ENCODE measurements around the gene PLOD2. TPM values are rescaled to one million over a fixed set of nuclear protein-coding genes. Genes with fewer than 3 reads are reported as not detected.

PLOD2 gene
- total RNA-seq, 1 experiment from 2014 or later, result 36.6 TPM

- CTCF ChIA-PET, result interaction anchor here (1.5 to 1.8 kb wide), 2 partner anchors 8 to 116 kb away, joined by 4 to 5 read pairs; no protein-coding TSS in a partner anchor
- H3K27ac Mint-ChIP-seq, result no peak overlapping the region
- no peak for TF ChIP-seq FOXJ3 (CRISPR knock-in tag; IDR thresholded peaks at IDR 0.05; ENCODE audit: borderline replicate concordance)
- TF ChIP-seq MXD4 (CRISPR knock-in tag; IDR thresholded peaks at IDR 0.05; ENCODE audit: borderline replicate concordance), result no peak
- no peak for TF ChIP-seq PREB (CRISPR knock-in tag; IDR thresholded peaks at IDR 0.05; ENCODE audit: borderline replicate concordance)
- no peak for TF ChIP-seq CREB1 (CRISPR knock-in tag; IDR thresholded peaks at IDR 0.05)
- TF ChIP-seq RORB (CRISPR knock-in tag; IDR thresholded peaks at IDR 0.05), result no peak
- TF ChIP-seq MYBL2 (CRISPR knock-in tag; IDR thresholded peaks at IDR 0.05), result no peak
- no peak for TF ChIP-seq TEAD1 (CRISPR knock-in tag; IDR thresholded peaks at IDR 0.05)
- TF ChIP-seq, protein P1, sequence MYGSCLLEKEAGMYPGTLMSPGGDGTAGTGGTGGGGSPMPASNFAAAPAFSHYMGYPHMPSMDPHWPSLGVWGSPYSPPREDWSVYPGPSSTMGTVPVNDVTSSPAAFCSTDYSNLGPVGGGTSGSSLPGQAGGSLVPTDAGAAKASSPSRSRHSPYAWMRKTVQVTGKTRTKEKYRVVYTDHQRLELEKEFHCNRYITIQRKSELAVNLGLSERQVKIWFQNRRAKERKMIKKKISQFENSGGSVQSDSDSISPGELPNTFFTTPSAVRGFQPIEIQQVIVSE (CRISPR knock-in tag; IDR thresholded peaks at IDR 0.05; ENCODE audit: borderline replicate concordance), result no peak
- TF ChIP-seq, protein P2, sequence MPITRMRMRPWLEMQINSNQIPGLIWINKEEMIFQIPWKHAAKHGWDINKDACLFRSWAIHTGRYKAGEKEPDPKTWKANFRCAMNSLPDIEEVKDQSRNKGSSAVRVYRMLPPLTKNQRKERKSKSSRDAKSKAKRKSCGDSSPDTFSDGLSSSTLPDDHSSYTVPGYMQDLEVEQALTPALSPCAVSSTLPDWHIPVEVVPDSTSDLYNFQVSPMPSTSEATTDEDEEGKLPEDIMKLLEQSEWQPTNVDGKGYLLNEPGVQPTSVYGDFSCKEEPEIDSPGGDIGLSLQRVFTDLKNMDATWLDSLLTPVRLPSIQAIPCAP (CRISPR knock-in tag; IDR thresholded peaks at IDR 0.05), result no peak
- no peak for TF ChIP-seq ZNF281 (CRISPR knock-in tag; IDR thresholded peaks at IDR 0.05)
- TF ChIP-seq, protein P3, sequence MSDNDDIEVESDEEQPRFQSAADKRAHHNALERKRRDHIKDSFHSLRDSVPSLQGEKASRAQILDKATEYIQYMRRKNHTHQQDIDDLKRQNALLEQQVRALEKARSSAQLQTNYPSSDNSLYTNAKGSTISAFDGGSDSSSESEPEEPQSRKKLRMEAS (CRISPR knock-in tag; IDR thresholded peaks at IDR 0.05), result no peak
- no peak for TF ChIP-seq ETV6 (CRISPR knock-in tag; IDR thresholded peaks at IDR 0.05)
- TF ChIP-seq ZNF396 (CRISPR knock-in tag; IDR thresholded peaks at IDR 0.05; ENCODE audit: borderline replicate concordance), result no peak
These were observed 20.2 kb upstream of the PLOD2 start for GRCh38 chr3:146181216-146181615.

DNA sequence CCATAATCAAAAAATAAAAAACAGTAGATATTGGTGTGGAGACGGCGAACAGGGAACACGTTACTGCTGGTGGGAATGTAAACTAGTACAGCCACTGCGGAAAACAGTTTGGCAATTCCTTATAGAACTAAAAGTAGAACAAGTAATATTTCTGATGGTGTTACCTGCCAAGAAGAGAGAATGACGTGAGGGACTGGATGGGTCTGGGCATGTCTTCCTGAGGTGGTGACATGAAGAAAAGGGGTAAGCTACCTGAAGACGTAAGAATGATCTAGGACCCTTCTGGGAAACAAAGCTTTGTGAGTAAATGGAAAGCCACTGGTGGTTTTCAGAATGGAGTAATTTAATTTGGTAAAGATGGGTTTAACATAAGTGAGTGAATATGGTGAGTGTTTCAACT is 19.4 kb upstream of the PLOD2 start:
- CTCF ChIA-PET, result interaction anchor here (1.5 to 1.8 kb wide), 2 partner anchors 9 to 115 kb away, joined by 4 to 5 read pairs; no protein-coding TSS in a partner anchor
- no peak for DNase-seq (ENCODE audit: low spot score)
- Mint-ChIP-seq H3K9me3 (0 out of 2 replicates have a peak, but pooled peaks cover 6% of the 10 kb centered on the region), H3K4me3 (no peak overlapping the region), H3K27ac (no peak overlapping the region), H3K27me3 (ENCODE audit: low read depth) (no peaks in the 10 kb centered on the region), H3K4me1 (peaks cover 11% of the 10 kb centered on the region), H3K36me3 (peaks cover 4% of the 10 kb centered on the region; the same call in 1 of the 2 replicates)
- TF ChIP-seq ZNF317 (CRISPR knock-in tag; IDR thresholded peaks at IDR 0.05; ENCODE audit: borderline replicate concordance, low read depth) (no peak), HMGA2 (CRISPR knock-in tag; IDR thresholded peaks at IDR 0.05) (no peak), CTCF (IDR thresholded peaks at IDR 0.05) (no peak), ZSCAN18 (CRISPR knock-in tag; IDR thresholded peaks at IDR 0.05) (no peak), MXD4 (CRISPR knock-in tag; IDR thresholded peaks at IDR 0.05; ENCODE audit: borderline replicate concordance) (no peak), ETV6 (CRISPR knock-in tag; IDR thresholded peaks at IDR 0.05) (no peak), ZNF423 (CRISPR knock-in tag; IDR thresholded peaks at IDR 0.05) (no peak), SMAD4 (CRISPR knock-in tag; IDR thresholded peaks at IDR 0.05) (no peak), ZNF121 (CRISPR knock-in tag; IDR thresholded peaks at IDR 0.05) (no peak), FOXP1 (CRISPR knock-in tag; IDR thresholded peaks at IDR 0.05; ENCODE audit: borderline replicate concordance) (no peak), TEAD1 (CRISPR knock-in tag; IDR thresholded peaks at IDR 0.05) (no peak)
- TF ChIP-seq, protein P4, sequence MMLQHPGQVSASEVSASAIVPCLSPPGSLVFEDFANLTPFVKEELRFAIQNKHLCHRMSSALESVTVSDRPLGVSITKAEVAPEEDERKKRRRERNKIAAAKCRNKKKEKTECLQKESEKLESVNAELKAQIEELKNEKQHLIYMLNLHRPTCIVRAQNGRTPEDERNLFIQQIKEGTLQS (CRISPR knock-in tag; conservative IDR thresholded peaks at IDR 0.05), result no peak
- POLR2A ChIA-PET, result no interaction called here
- no peak for ATAC-seq

More at GRCh38 chr3:146181216-146181615, 20.2 kb upstream of the PLOD2 start:
- H3K4me3 Mint-ChIP-seq, result no peak overlapping the region
- ATAC-seq (no peak), DNase-seq (ENCODE audit: low spot score) (no peak)
- peaks cover 4% of the 10 kb centered on the region; the same call in 1 of the 2 replicates for H3K36me3 Mint-ChIP-seq
- POLR2A ChIA-PET, result interaction anchor here (0.5 kb wide), 1 partner anchor 1738 kb away, joined by 5 read pairs; no protein-coding TSS in a partner anchor
- H3K9me3 Mint-ChIP-seq, result 0 out of 2 replicates have a peak, but pooled peaks cover 6% of the 10 kb centered on the region
- no peaks in the 10 kb centered on the region for H3K27me3 Mint-ChIP-seq (ENCODE audit: low read depth)
- peaks cover 7% of the 10 kb centered on the region; the same call in 1 of the 2 replicates for H3K4me1 Mint-ChIP-seq
